Endodermal cell (in vitro differentiated cells): ENCODE measurements around the gene SMYD3. TPM values are rescaled to one million over a fixed set of nuclear protein-coding genes. Genes with fewer than 3 reads are reported as not detected.

Experiments used
- DNase-seq: peaks from one replicate; pipeline ENCODE4 v3.0.0-alpha.2; 2017
- H3K27ac ChIP-seq: 2 replicates; pipeline ENCODE4 v1.5.1; 2013; ENCODE audit warnings: mild to moderate bottlenecking, low read depth, low read length, moderate library complexity
- H3K27me3 ChIP-seq: 2 replicates; pipeline ENCODE4 v1.6.1; 2013; ENCODE audit warnings: mild to moderate bottlenecking, low read length, moderate library complexity; ENCODE audit not compliant: insufficient read depth, control insufficient read depth, poor library complexity, severe bottlenecking
- H3K36me3 ChIP-seq: 2 replicates; pipeline ENCODE4 v1.7.0; 2013; ENCODE audit warnings: mild to moderate bottlenecking, low read length, moderate library complexity; ENCODE audit not compliant: control insufficient read depth, insufficient read depth
- H3K4me1 ChIP-seq: one replicate; pipeline ENCODE4 v1.7.0; 2013; ENCODE audit warnings: low read length; ENCODE audit not compliant: control insufficient read depth, insufficient read depth
- H3K4me3 ChIP-seq: 2 replicates; pipeline ENCODE4 v1.5.1; 2013; ENCODE audit warnings: mild to moderate bottlenecking, low read length, moderate library complexity
- H3K9ac ChIP-seq: 2 replicates; pipeline ENCODE4 v1.6.1; 2013; ENCODE audit warnings: mild to moderate bottlenecking, low read length, moderate library complexity; ENCODE audit not compliant: poor library complexity, severe bottlenecking; ENCODE audit errors: extremely low read depth
- H3K9me3 ChIP-seq: 2 replicates; pipeline ENCODE4 v1.6.1; 2013; ENCODE audit warnings: mild to moderate bottlenecking, low read length, moderate library complexity; ENCODE audit not compliant: control insufficient read depth
- H3K27ac Mint-ChIP-seq: 2 replicates; pipeline ENCODE4 v1.8.0; 2020; ENCODE audit warnings: mixed read lengths
- H3K27me3 Mint-ChIP-seq: 2 replicates; pipeline ENCODE4 v1.8.0; 2021; ENCODE audit warnings: mild to moderate bottlenecking, mixed read lengths; ENCODE audit not compliant: insufficient read depth
- H3K36me3 Mint-ChIP-seq: 2 replicates; pipeline ENCODE4 v1.8.0; 2020; ENCODE audit warnings: low read depth, mixed read lengths
- H3K4me1 Mint-ChIP-seq: 2 replicates; pipeline ENCODE4 v1.8.0; 2020; ENCODE audit warnings: mixed read lengths
- H3K4me3 Mint-ChIP-seq: 2 replicates; pipeline ENCODE4 v1.8.0; 2020; ENCODE audit warnings: mild to moderate bottlenecking, moderate library complexity, mixed read lengths
- H3K9me3 Mint-ChIP-seq: 2 replicates; pipeline ENCODE4 v1.8.0; 2020; ENCODE audit warnings: mild to moderate bottlenecking, mixed read lengths
- WGBS, 2 experiments: methylation state at CpG; one replicate each; pipeline versions ENCODE4 v1.1.5 to v1.1.7; 2013; ENCODE audit warnings: missing lambda C conversion rate in 2 of 2, mixed read lengths in 1 of 2; ENCODE audit not compliant: insufficient coverage in 1 of 2, insufficient read length in 1 of 2; 5-methylcytosine and 5-hydroxymethylcytosine counted together
- total RNA-seq, 2 donors: library from RNA; stranded (reverse); fragmentation: NEBNext Ultra II Directional in 1 of 2; extraction: Animal tissue kit (Norgen Biotek cat#: 25700) in 1 of 2; gene quantifications; 2 replicates in 1 of 2; 3 replicates in 1 of 2; pipeline ENCODE4 v1.2.1, GENCODE V29; 2021
- TF ChIP-seq, protein P1 (sequence below): fragments of 200-600 bp; sonication (generic); conservative IDR thresholded peaks from 2 replicates; pipeline ENCODE4 v1.5.0; 2021; ENCODE audit warnings: antibody characterized with exemption, mild to moderate bottlenecking

SMYD3 gene
- total RNA-seq, 2 donors from 2014 or later: 32.3 to 45.8 TPM

GRCh38 chr1:246534114-246534513, 27.0 kb upstream of the SMYD3 start:
- H3K36me3 ChIP-seq: no peaks in the 10 kb centered on the region
- H3K27ac ChIP-seq: no peak overlapping the region
- no peak overlapping the region for H3K4me3 ChIP-seq
- H3K27ac Mint-ChIP-seq: no peak overlapping the region
- H3K9me3 ChIP-seq: peaks cover 34% of the 10 kb centered on the region
- H3K4me1 Mint-ChIP-seq: peaks cover 2% of the 10 kb centered on the region
- H3K9ac ChIP-seq: no peak overlapping the region
- H3K36me3 Mint-ChIP-seq: peaks cover 9% of the 10 kb centered on the region
- H3K4me3 Mint-ChIP-seq: no peak overlapping the region
- TF ChIP-seq, protein P1, sequence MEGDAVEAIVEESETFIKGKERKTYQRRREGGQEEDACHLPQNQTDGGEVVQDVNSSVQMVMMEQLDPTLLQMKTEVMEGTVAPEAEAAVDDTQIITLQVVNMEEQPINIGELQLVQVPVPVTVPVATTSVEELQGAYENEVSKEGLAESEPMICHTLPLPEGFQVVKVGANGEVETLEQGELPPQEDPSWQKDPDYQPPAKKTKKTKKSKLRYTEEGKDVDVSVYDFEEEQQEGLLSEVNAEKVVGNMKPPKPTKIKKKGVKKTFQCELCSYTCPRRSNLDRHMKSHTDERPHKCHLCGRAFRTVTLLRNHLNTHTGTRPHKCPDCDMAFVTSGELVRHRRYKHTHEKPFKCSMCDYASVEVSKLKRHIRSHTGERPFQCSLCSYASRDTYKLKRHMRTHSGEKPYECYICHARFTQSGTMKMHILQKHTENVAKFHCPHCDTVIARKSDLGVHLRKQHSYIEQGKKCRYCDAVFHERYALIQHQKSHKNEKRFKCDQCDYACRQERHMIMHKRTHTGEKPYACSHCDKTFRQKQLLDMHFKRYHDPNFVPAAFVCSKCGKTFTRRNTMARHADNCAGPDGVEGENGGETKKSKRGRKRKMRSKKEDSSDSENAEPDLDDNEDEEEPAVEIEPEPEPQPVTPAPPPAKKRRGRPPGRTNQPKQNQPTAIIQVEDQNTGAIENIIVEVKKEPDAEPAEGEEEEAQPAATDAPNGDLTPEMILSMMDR: no peak
- H3K27me3 Mint-ChIP-seq: peaks cover 19% of the 10 kb centered on the region
- peaks cover 14% of the 10 kb centered on the region for H3K27me3 ChIP-seq
- 88% methylated on average over 1 of the region's 1 CpG; no CpG with 5 or more reads in 1 of the 2 experiments for WGBS, 2 experiments
- no peak for DNase-seq
- H3K4me1 ChIP-seq: peaks cover 3% of the 10 kb centered on the region
- H3K9me3 Mint-ChIP-seq: peaks cover 29% of the 10 kb centered on the region

DNA sequence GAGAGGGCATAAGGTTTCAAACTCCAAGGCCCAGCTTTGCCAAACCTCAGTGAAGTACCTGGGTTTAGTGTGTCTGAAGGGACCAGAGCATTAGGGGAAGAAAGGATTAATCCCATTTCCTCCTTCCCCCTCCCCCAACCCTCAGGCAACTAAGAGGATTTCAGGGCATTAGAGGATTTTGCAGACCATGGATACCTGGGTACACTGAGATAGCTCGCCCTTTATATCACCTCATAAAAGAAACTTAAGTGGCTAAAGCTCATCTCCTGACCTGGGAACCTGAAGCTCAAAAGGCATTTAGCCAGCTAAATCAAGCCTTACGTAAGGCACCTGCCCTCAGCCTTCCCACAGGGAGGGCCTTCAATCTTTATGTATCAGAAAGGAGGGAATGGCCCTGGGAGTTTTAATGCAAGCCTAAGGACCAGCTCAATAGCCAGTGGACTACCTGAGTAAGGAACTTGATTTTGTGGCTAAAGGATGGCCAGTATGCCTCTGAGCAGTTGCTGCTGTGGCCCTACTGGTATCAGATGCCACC, 26.4 kb upstream of the SMYD3 start:
- Histone ChIP-seq H3K27me3 (peaks cover 14% of the 10 kb centered on the region), H3K9ac (no peak overlapping the region), H3K4me3 (no peak overlapping the region), H3K36me3 (no peaks in the 10 kb centered on the region), H3K4me1 (peaks cover 3% of the 10 kb centered on the region), H3K9me3 (peaks cover 34% of the 10 kb centered on the region), H3K27ac (no peak overlapping the region)
- Mint-ChIP-seq H3K36me3 (peaks cover 7% of the 10 kb centered on the region), H3K27me3 (peaks cover 19% of the 10 kb centered on the region), H3K4me3 (no peak overlapping the region), H3K27ac (no peak overlapping the region), H3K4me1 (peaks cover 2% of the 10 kb centered on the region), H3K9me3 (peaks cover 31% of the 10 kb centered on the region)
- TF ChIP-seq, protein P1: no peak
- WGBS, 2 experiments: 75 to 76% methylated on average over 2 of the region's 2 CpGs
- DNase-seq: no peak

GRCh38 chr1:246532519-246532918, 25.4 kb upstream of the SMYD3 start:
- no peak overlapping the region for H3K9ac ChIP-seq
- H3K27me3 ChIP-seq: peaks cover 14% of the 10 kb centered on the region
- H3K4me3 ChIP-seq: no peak overlapping the region
- no peak overlapping the region for H3K27ac ChIP-seq
- no peak for DNase-seq
- H3K4me1 ChIP-seq: peaks cover 3% of the 10 kb centered on the region
- Mint-ChIP-seq H3K27me3 (peaks cover 22% of the 10 kb centered on the region), H3K9me3 (peaks cover 33% of the 10 kb centered on the region), H3K4me3 (no peak overlapping the region), H3K27ac (no peak overlapping the region), H3K4me1 (peaks cover 2% of the 10 kb centered on the region), H3K36me3 (peaks cover 7% of the 10 kb centered on the region)
- TF ChIP-seq, protein P1: peak; percentile 54
- H3K9me3 ChIP-seq: peaks cover 34% of the 10 kb centered on the region
- H3K36me3 ChIP-seq: no peaks in the 10 kb centered on the region
- 88% methylated on average over 1 of the region's 1 CpG; no CpG with 5 or more reads in 1 of the 2 experiments for WGBS, 2 experiments
